Sigmoid colon (tissue), 7 donors: ENCODE data around the gene VPS13D. TPM values are rescaled to one million over a fixed set of nuclear protein-coding genes. Genes with fewer than 3 reads are reported as not detected.

Experiments used
- DNase-seq: peaks from one replicate; pipeline ENCODE4 v3.0.0-alpha.2; 2019
- H3K27ac ChIP-seq, 4 donors: fragments of 200-600 bp; sonication (generic); one replicate each; pipeline ENCODE4 v1.5.1; 2016 to 2019; ENCODE audit warnings: mild to moderate bottlenecking in 1 of 4
- H3K27me3 ChIP-seq, 3 donors: fragments of 200-600 bp; sonication (generic); one replicate each; pipeline ENCODE4 v1.5.1; 2019; ENCODE audit warnings: mild to moderate bottlenecking in 1 of 3
- H3K36me3 ChIP-seq, 4 donors: fragments of 200-600 bp; sonication (generic); one replicate each; pipeline ENCODE4 v1.5.1; 2016 to 2019
- H3K4me1 ChIP-seq, 4 donors: fragments of 200-600 bp; sonication (generic); one replicate each; pipeline ENCODE4 v1.5.1; 2017 to 2019
- H3K4me3 ChIP-seq, 4 donors: fragments of 200-600 bp; sonication (generic); one replicate each; pipeline ENCODE4 v1.5.1; 2017 to 2019; ENCODE audit warnings: mild to moderate bottlenecking in 2 of 4, moderate library complexity in 1 of 4
- H3K9me3 ChIP-seq, 4 donors: fragments of 200-600 bp in 3 of 4; sonication (generic) in 3 of 4; one replicate each; pipeline versions ENCODE4 v1.5.1 to v1.6.1; 2013 to 2019
- CTCF ChIP-seq, 4 experiments: fragments of 450-650 bp in 3 of 4; fragments of 200-600 bp in 1 of 4; IDR thresholded peaks; one replicate each; pipeline ENCODE4 v1.5.1; 2016 to 2019; ENCODE audit warnings: antibody characterized with exemption in 4 of 4, mild to moderate bottlenecking in 3 of 4, moderate library complexity in 2 of 4
- EP300 ChIP-seq, 4 donors: sonication (generic); formaldehyde crosslinking; IDR thresholded peaks; one replicate each; pipeline ENCODE4 v1.6.1; 2017; ENCODE audit warnings: antibody characterized with exemption in 4 of 4
- POLR2A ChIP-seq, 2 donors: fragments of 450-650 bp; IDR thresholded peaks; one replicate each; pipeline ENCODE4 v1.6.1; 2016; ENCODE audit warnings: antibody characterized with exemption in 2 of 2, mild to moderate bottlenecking in 2 of 2, moderate library complexity in 2 of 2
- POLR2AphosphoS5 ChIP-seq, 4 donors: sonication (generic); formaldehyde crosslinking; IDR thresholded peaks; one replicate each; pipeline ENCODE4 v1.6.1; 2017; ENCODE audit warnings: antibody characterized with exemption in 4 of 4
- WGBS, 2 donors: extraction: QIAGEN DNeasy Blood & Tissue Kit; methylation state at CpG; one replicate each; pipeline ENCODE4 v1.1.7; 2013; 5-methylcytosine and 5-hydroxymethylcytosine counted together
- intact Hi-C: fragments of 100-400 bp; cut with DNase I; formaldehyde crosslinking; loops from one replicate; pipeline ENCODE4 v1.15.1; 2023
- polyA plus RNA-seq, 3 donors: library from polyadenylated mRNA; stranded (reverse); fragments of 200-250 nt; gene quantifications; one replicate each; pipeline ENCODE4 v1.2.3, GENCODE V29; 2013
- total RNA-seq, 4 donors: library from RNA; depleted of rRNA; stranded (reverse); fragments of >200 nt; gene quantifications; one replicate each; pipeline ENCODE4 v1.1.0, GENCODE V29; 2016
- donor health status: healthy with polysubstance abuse.
- donor health status: Bipolar disorder and iron deficiency.
- donor health status: healthy.

Gene VPS13D
- total and polyA plus RNA-seq, 7 donors = 7.6 to 90.8 (median 49.7) TPM

- Histone ChIP-seq H3K4me3 (no peak overlapping the region), H3K36me3 (no peaks in the 10 kb centered on the region), H3K9me3 (no peaks in the 10 kb centered on the region), H3K27me3 (no peaks in the 10 kb centered on the region), H3K27ac (peak overlapping the region; percentile 73 to 89 (median 86)), H3K4me1 (peaks cover 0 to 79% (median 75%) of the 10 kb centered on the region in 4 donors)
- TF ChIP-seq POLR2A (IDR thresholded peaks at IDR 0.05) (no peak), POLR2AphosphoS5 (IDR thresholded peaks at IDR 0.05) (no peak), EP300 (IDR thresholded peaks at IDR 0.05) (no peak), CTCF (IDR thresholded peaks at IDR 0.05) (no peak)
- WGBS, 2 donors = 88 to 95% methylated on average over 4 of the region's 4 CpGs
- DNase-seq = no peak
- intact Hi-C loops = loop anchor here (5.0 kb wide), 1 partner anchor 155 kb away; the partner anchor contains the start of gene DHRS3
Measured at GRCh38 chr1:12462586-12462985, 232.8 kb downstream of the VPS13D start.

GRCh38 chr1:12464045-12464461, 234.2 kb downstream of the VPS13D start:
- intact Hi-C loops = loop anchor here (5.0 kb wide), 1 partner anchor 153 kb away; the partner anchor contains the start of gene DHRS3
- Histone ChIP-seq H3K4me3 (no peak overlapping the region), H3K27ac (peak overlapping the region; percentile 73 to 89 (median 86)), H3K4me1 (peaks cover 0 to 65% (median 63%) of the 10 kb centered on the region in 4 donors), H3K36me3 (no peaks in the 10 kb centered on the region), H3K9me3 (no peaks in the 10 kb centered on the region), H3K27me3 (no peaks in the 10 kb centered on the region)
- 72 to 86% methylated on average over 3 of the region's 3 CpGs for WGBS, 2 donors
- TF ChIP-seq CTCF (IDR thresholded peaks at IDR 0.05) = no peak
- TF ChIP-seq EP300 (IDR thresholded peaks at IDR 0.05) = peak in 2 of 4 donors; percentile 7 to 37
- TF ChIP-seq POLR2AphosphoS5 (IDR thresholded peaks at IDR 0.05) = peak in 3 of 4 donors; percentile 56 to 71 (median 62)
- peak; percentile 81 for DNase-seq

- intact Hi-C loops = loop anchor here (5.0 kb wide), 1 partner anchor 153 kb away; the partner anchor contains the start of gene DHRS3
- Histone ChIP-seq H3K36me3 (no peaks in the 10 kb centered on the region), H3K27ac (peak overlapping the region; percentile 73 to 89 (median 86)), H3K4me1 (peaks cover 0 to 68% (median 66%) of the 10 kb centered on the region in 4 donors), H3K27me3 (no peaks in the 10 kb centered on the region), H3K4me3 (no peak overlapping the region), H3K9me3 (no peaks in the 10 kb centered on the region)
- DNase-seq = peak; percentile 89
- 76 to 86% methylated on average over 5 of the region's 5 CpGs for WGBS, 2 donors
- TF ChIP-seq CTCF (IDR thresholded peaks at IDR 0.05) (no peak), POLR2AphosphoS5 (IDR thresholded peaks at IDR 0.05) (peak in 3 of 4 donors; percentile 44 to 67 (median 50)), EP300 (IDR thresholded peaks at IDR 0.05) (peak in 1 of 4 donors; percentile 65), POLR2A (IDR thresholded peaks at IDR 0.05) (no peak)
Measured at GRCh38 chr1:12464598-12465056, 234.8 kb downstream of the VPS13D start.

- intact Hi-C loops = no loop called here
- Histone ChIP-seq H3K4me1 (peaks cover 0 to 68% (median 66%) of the 10 kb centered on the region in 4 donors), H3K27me3 (no peaks in the 10 kb centered on the region), H3K36me3 (no peaks in the 10 kb centered on the region), H3K4me3 (no peak overlapping the region), H3K9me3 (no peaks in the 10 kb centered on the region), H3K27ac (peak overlapping the region; percentile 73 to 89 (median 86))
- WGBS, 2 donors = 91% methylated on average over 3 of the region's 3 CpGs
- TF ChIP-seq EP300 (IDR thresholded peaks at IDR 0.05) (no peak), POLR2AphosphoS5 (IDR thresholded peaks at IDR 0.05) (no peak), CTCF (IDR thresholded peaks at IDR 0.05) (no peak), POLR2A (IDR thresholded peaks at IDR 0.05) (no peak)
- DNase-seq = no peak
Measured at GRCh38 chr1:12465126-12465525, 235.3 kb downstream of the VPS13D start.
